ENCODE results near the gene SNRNP27.

The SNRNP27 gene

GRCh38 chr2:69914950-69915945 lies 21.5 kb downstream of the SNRNP27 start, which contains the start of gene MXD1:
Gene MXD1, plus strand, starts transcription at chr2:69915109. Its CDS starts 222 bp downstream, at chr2:69915331.
- no peak for DNase-seq (ENCODE audit: low read depth in 2 of 3, low spot score in 1 of 3)

GRCh38 chr2:69916106-69916505 lies 22.4 kb downstream of the SNRNP27 start:
- DNase-seq (ENCODE audit: low read depth in 2 of 3, low spot score in 1 of 3), result no peak

- no peak for DNase-seq (ENCODE audit: low read depth in 2 of 3, low spot score in 1 of 3)
Observed at GRCh38 chr2:69917852-69918251, 24.1 kb downstream of the SNRNP27 start.

GRCh38 chr2:69918401-69918800 lies 24.6 kb downstream of the SNRNP27 start:
- DNase-seq (ENCODE audit: low read depth in 2 of 3, low spot score in 1 of 3), result no peak

GRCh38 chr2:69923116-69923515 lies 29.4 kb downstream of the SNRNP27 start:
- no peak for DNase-seq (ENCODE audit: low read depth in 2 of 3, low spot score in 1 of 3)

GRCh38 chr2:69926849-69927515 lies 33.2 kb downstream of the SNRNP27 start:
- no peak for DNase-seq (ENCODE audit: low read depth in 2 of 3, low spot score in 1 of 3)

GRCh38 chr2:69931832-69932595 lies 38.3 kb downstream of the SNRNP27 start:
- DNase-seq (ENCODE audit: low read depth in 2 of 3, low spot score in 1 of 3), result no peak

GRCh38 chr2:69932596-69932922 lies 38.8 kb downstream of the SNRNP27 start:
- DNase-seq (ENCODE audit: low read depth in 2 of 3, low spot score in 1 of 3), result no peak

- DNase-seq (ENCODE audit: low read depth in 2 of 3, low spot score in 1 of 3), result no peak
Observed at GRCh38 chr2:69933254-69933828, 39.6 kb downstream of the SNRNP27 start.

GRCh38 chr2:69933839-69934613 lies 40.3 kb downstream of the SNRNP27 start:
- no peak for DNase-seq (ENCODE audit: low read depth in 2 of 3, low spot score in 1 of 3)

- DNase-seq (ENCODE audit: low read depth in 2 of 3, low spot score in 1 of 3), result no peak
Observed at GRCh38 chr2:69934614-69934908, 40.8 kb downstream of the SNRNP27 start.

GRCh38 chr2:69935011-69935410 lies 41.3 kb downstream of the SNRNP27 start:
- no peak for DNase-seq (ENCODE audit: low read depth in 2 of 3, low spot score in 1 of 3)

GRCh38 chr2:69936906-69937305 lies 43.1 kb downstream of the SNRNP27 start:
- DNase-seq (ENCODE audit: low read depth in 2 of 3, low spot score in 1 of 3), result no peak

- no peak for DNase-seq (ENCODE audit: low read depth in 2 of 3, low spot score in 1 of 3)
Observed at GRCh38 chr2:69937968-69938367, 44.2 kb downstream of the SNRNP27 start.

GRCh38 chr2:69939722-69940121 lies 46.0 kb downstream of the SNRNP27 start:
- DNase-seq (ENCODE audit: low read depth in 2 of 3, low spot score in 1 of 3), result no peak

- no peak for DNase-seq (ENCODE audit: low read depth in 2 of 3, low spot score in 1 of 3)
Observed at GRCh38 chr2:69940691-69941090, 46.9 kb downstream of the SNRNP27 start.

GRCh38 chr2:69943000-69943842 lies 49.5 kb downstream of the SNRNP27 start:
- no peak for DNase-seq (ENCODE audit: low read depth in 2 of 3, low spot score in 1 of 3)

GRCh38 chr2:69943843-69944525 lies 50.2 kb downstream of the SNRNP27 start:
- no peak for DNase-seq (ENCODE audit: low read depth in 2 of 3, low spot score in 1 of 3)

- DNase-seq (ENCODE audit: low read depth in 2 of 3, low spot score in 1 of 3), result no peak
Observed at GRCh38 chr2:69944756-69945155, 51.0 kb downstream of the SNRNP27 start.

Data from stimulated activated CD4-positive, alpha-beta T cell treated with anti-CD3 and anti-CD28 coated beads, Interleukin-12 subunit alpha, Interleukin-12 subunit beta, amount 100 ng/mL, for 48 hours (primary cell).